Measurements from ENCODE around the gene EFNA4. TPM values are rescaled to one million over a fixed set of nuclear protein-coding genes. Genes with fewer than 3 reads are reported as not detected.

The EFNA4 gene
- total and polyA plus RNA-seq, 2 of the 8 experiments (the other 6 are each of a cell fraction or from before 2014, with no cell fraction given): 21.9 to 23.9 TPM

GRCh38 chr1:155077346-155077745, 13.8 kb downstream of the EFNA4 start (continued):
- no peak for TF ChIP-seq CBX8 (IDR thresholded peaks at IDR 0.05; ENCODE audit: borderline replicate concordance, low read depth, low read length)

All from H1 (cell line).